ENCODE data around the gene EDA.
"Not testable (repeated sequence)": the region's sequence is repeated elsewhere in the genome, so short reads cannot be mapped to it uniquely, and the experiment has no call there.

The EDA gene

GRCh38 chrX:69748055-69748454, 132.1 kb downstream of the EDA start:
- DNase-seq, result no peak

- DNase-seq, result no peak
These were observed 144.2 kb downstream of the EDA start for GRCh38 chrX:69759921-69760625.

- DNase-seq, result no peak
These were observed 145.7 kb downstream of the EDA start for GRCh38 chrX:69761633-69762032.

GRCh38 chrX:69762340-69762739, 146.4 kb downstream of the EDA start:
- DNase-seq, result no peak

- no peak for DNase-seq
These were observed 177.5 kb downstream of the EDA start for GRCh38 chrX:69793260-69793935.

- DNase-seq, result no peak
These were observed 179.8 kb downstream of the EDA start for GRCh38 chrX:69795702-69796101.

- DNase-seq, result no peak
These were observed 191.5 kb downstream of the EDA start for GRCh38 chrX:69807400-69807799.

- DNase-seq, result no peak
These were observed 192.5 kb downstream of the EDA start for GRCh38 chrX:69808375-69808774.

GRCh38 chrX:69813677-69814076, 197.8 kb downstream of the EDA start:
- no peak for DNase-seq

- no peak for DNase-seq
These were observed 199.2 kb downstream of the EDA start for GRCh38 chrX:69815063-69815462.

- DNase-seq, result no peak
These were observed 199.6 kb downstream of the EDA start for GRCh38 chrX:69815519-69815918.

- DNase-seq, result no peak
These were observed 228.7 kb downstream of the EDA start for GRCh38 chrX:69844636-69845035.

- not testable (repeated sequence) for DNase-seq
These were observed 244.1 kb downstream of the EDA start for GRCh38 chrX:69859999-69860398.

GRCh38 chrX:69876221-69876620, 260.3 kb downstream of the EDA start:
- DNase-seq, result no peak

GRCh38 chrX:69884210-69884609, 268.3 kb downstream of the EDA start:
- DNase-seq, result no peak

- DNase-seq, result no peak
These were observed 280.1 kb downstream of the EDA start for GRCh38 chrX:69896046-69896445.

- no peak for DNase-seq
These were observed 284.6 kb downstream of the EDA start for GRCh38 chrX:69900491-69900890.

- DNase-seq, result no peak
These were observed 290.5 kb downstream of the EDA start for GRCh38 chrX:69906447-69906846.

- no peak for DNase-seq
These were observed 298.9 kb downstream of the EDA start for GRCh38 chrX:69914781-69915180.

GRCh38 chrX:69919749-69920148, 303.8 kb downstream of the EDA start:
- DNase-seq, result no peak

- DNase-seq, result no peak
These were observed 316.4 kb downstream of the EDA start for GRCh38 chrX:69932323-69932722.

GRCh38 chrX:69948276-69948797, 332.4 kb downstream of the EDA start:
- no peak for DNase-seq

- DNase-seq, result no peak
These were observed 335.8 kb downstream of the EDA start for GRCh38 chrX:69951753-69952152.

GRCh38 chrX:69959712-69960111, 343.8 kb downstream of the EDA start:
- no peak for DNase-seq

Data from suppressor macrophage (primary cell).